Measurements from ENCODE around the gene CDH4. TPM values are rescaled to one million over a fixed set of nuclear protein-coding genes. Genes with fewer than 3 reads are reported as not detected.

Gene CDH4
- total RNA-seq, 3 donors from 2014 or later (not counting 1 experiment from before 2014, with no cell fraction given), result 0.18 TPM; not detected in 2

DNA sequence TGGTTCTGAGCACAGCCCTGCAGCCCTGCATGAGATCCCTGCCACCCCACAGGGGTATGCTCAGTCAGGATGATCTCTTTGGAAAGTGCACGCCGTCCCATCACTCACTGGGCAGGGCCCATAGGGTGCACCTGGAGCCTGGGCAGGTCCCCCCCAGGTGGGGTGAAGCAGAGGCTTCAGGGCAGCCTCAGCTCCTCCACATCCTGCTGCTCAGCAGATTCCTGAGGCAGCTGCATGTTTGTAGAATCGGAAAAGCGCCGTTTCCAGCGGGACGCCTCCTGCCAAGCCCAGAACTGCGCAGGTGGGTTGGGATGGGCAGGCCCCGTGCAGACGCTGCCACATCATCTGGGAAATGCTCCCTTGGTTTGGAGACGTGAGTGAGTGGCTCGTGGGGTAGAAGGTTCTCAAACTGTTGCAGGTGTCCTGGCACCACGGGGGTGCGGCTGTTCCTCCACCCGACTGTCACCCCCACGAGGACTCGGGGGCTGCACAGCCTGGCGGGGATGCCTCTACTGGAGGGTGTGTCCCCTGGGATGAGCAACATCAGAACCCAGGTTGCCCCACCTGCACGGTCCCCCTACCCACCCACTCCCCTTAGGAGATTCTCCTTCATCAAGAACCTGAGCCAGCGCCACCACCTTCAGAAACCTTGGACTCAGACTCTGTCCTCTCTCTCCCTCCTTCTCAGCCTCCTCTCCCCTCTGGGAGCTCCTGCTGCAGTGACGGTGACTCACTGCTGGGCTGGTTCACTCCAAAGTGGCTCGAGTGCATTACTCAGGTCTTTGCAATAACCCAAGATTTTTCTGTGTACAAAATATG lies 479.5 kb downstream of the CDH4 start:
- H3K4me1 Mint-ChIP-seq, result no peaks in the 10 kb centered on the region
- H3K4me3 Mint-ChIP-seq, result no peak overlapping the region
- peaks cover 10% of the 10 kb centered on the region for H3K9me3 ChIP-seq (ENCODE audit: control insufficient read depth, insufficient read depth, low read length)
- H3K36me3 Mint-ChIP-seq, result no peaks in the 10 kb centered on the region
- H3K36me3 ChIP-seq (ENCODE audit: control insufficient read depth, insufficient read depth, low read length), result no peaks in the 10 kb centered on the region
- peaks cover 0 to 3% of the 10 kb centered on the region in 2 donors for H3K9me3 Mint-ChIP-seq
- ATAC-seq, result no peak
- no peaks in the 10 kb centered on the region for H3K4me1 ChIP-seq (ENCODE audit: control insufficient read depth, insufficient read depth, low read length)
- intact Hi-C loops (cut with micrococcal nuclease), result no loop called here
- peaks cover 0 to 8% of the 10 kb centered on the region in 2 donors for H3K27me3 Mint-ChIP-seq (ENCODE audit: low read depth in 2 of 2)
- 91% methylated on average over 22 of the region's 22 CpGs for WGBS (ENCODE audit: insufficient coverage)
- H3K4me3 ChIP-seq (ENCODE audit: low read length), result no peak overlapping the region
- H3K27ac ChIP-seq (ENCODE audit: low read length), result no peak overlapping the region
- TF ChIP-seq, protein P1, sequence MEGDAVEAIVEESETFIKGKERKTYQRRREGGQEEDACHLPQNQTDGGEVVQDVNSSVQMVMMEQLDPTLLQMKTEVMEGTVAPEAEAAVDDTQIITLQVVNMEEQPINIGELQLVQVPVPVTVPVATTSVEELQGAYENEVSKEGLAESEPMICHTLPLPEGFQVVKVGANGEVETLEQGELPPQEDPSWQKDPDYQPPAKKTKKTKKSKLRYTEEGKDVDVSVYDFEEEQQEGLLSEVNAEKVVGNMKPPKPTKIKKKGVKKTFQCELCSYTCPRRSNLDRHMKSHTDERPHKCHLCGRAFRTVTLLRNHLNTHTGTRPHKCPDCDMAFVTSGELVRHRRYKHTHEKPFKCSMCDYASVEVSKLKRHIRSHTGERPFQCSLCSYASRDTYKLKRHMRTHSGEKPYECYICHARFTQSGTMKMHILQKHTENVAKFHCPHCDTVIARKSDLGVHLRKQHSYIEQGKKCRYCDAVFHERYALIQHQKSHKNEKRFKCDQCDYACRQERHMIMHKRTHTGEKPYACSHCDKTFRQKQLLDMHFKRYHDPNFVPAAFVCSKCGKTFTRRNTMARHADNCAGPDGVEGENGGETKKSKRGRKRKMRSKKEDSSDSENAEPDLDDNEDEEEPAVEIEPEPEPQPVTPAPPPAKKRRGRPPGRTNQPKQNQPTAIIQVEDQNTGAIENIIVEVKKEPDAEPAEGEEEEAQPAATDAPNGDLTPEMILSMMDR (IDR thresholded peaks at IDR 0.05), result no peak
- no peak for DNase-seq
- no peaks in the 10 kb centered on the region for H3K27me3 ChIP-seq (ENCODE audit: control insufficient read depth, insufficient read depth, low read length)
- no peak overlapping the region for H3K27ac Mint-ChIP-seq

DNA sequence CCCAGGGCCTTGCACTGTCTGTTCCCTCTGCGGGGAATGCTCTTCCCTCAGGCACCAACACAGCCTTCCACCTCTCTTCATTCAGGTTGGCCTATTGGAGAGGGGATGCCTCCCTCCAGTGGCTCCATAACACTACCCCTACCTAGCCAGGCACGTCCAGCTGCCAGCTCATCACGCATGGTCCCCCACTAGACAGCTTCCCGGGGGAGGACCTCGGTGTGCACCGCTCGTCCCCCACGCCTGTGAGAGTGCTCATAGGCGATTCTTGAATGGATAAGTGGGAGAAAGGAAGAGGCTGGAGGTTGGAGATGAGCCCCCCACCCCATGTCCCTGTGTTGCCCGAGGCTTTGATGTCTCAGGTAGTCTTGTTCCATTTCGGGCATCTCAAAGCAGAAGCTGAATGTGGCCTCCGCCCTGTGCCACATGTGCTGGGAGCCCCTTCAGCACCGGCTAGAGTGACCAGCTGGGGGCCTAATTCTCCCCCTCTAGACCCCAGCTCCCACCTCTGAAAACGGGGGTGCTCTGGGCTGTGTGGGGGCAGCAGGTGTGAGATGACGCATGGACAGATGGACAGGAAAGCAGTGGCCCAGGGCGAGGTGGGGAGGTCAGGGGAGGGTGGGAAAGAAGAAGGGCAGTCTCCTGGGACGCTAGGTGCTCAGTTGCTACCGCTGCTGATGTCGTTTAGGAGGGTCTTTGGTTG lies 480.6 kb downstream of the CDH4 start:
- intact Hi-C loops (cut with micrococcal nuclease), result no loop called here
- no peak overlapping the region for H3K27ac ChIP-seq (ENCODE audit: low read length)
- TF ChIP-seq, protein P1 (IDR thresholded peaks at IDR 0.05), result no peak
- H3K36me3 ChIP-seq (ENCODE audit: control insufficient read depth, insufficient read depth, low read length), result no peaks in the 10 kb centered on the region
- H3K9me3 ChIP-seq (ENCODE audit: control insufficient read depth, insufficient read depth, low read length), result peaks cover 13% of the 10 kb centered on the region
- no peak overlapping the region for H3K27ac Mint-ChIP-seq
- no peaks in the 10 kb centered on the region for H3K27me3 ChIP-seq (ENCODE audit: control insufficient read depth, insufficient read depth, low read length)
- H3K36me3 Mint-ChIP-seq, result no peaks in the 10 kb centered on the region
- peaks cover 0 to 3% of the 10 kb centered on the region in 2 donors for H3K9me3 Mint-ChIP-seq
- H3K4me1 ChIP-seq (ENCODE audit: control insufficient read depth, insufficient read depth, low read length), result no peaks in the 10 kb centered on the region
- ATAC-seq (no peak), DNase-seq (no peak)
- 84% methylated on average over 19 of the region's 19 CpGs for WGBS (ENCODE audit: insufficient coverage)
- no peaks in the 10 kb centered on the region for H3K4me1 Mint-ChIP-seq
- no peak overlapping the region for H3K4me3 ChIP-seq (ENCODE audit: low read length)
- no peak overlapping the region for H3K4me3 Mint-ChIP-seq
- peaks cover 0 to 8% of the 10 kb centered on the region in 2 donors for H3K27me3 Mint-ChIP-seq (ENCODE audit: low read depth in 2 of 2)

DNA sequence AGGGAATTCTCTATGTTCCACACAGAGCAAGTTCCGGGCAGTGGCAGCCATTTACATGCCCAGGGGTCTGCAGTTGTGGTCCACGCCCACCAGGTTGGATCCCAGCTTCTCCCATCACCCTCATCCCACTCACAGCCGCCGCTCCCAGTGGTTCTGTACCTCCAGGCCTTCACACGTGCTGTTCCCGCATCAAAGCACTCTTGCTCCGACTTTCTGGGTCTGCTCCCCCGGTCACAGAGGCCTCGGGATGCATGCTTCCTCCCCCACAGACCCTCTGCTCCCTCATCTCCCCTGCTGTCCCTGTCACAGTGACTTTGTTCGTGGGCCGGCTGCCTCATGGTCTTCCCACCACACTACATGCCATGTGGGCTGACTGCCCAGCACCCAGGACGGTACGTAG lies 481.2 kb downstream of the CDH4 start:
- H3K4me3 ChIP-seq (ENCODE audit: low read length), result no peak overlapping the region
- TF ChIP-seq, protein P1 (IDR thresholded peaks at IDR 0.05), result no peak
- H3K27ac ChIP-seq (ENCODE audit: low read length), result no peak overlapping the region
- peaks cover 0 to 3% of the 10 kb centered on the region in 2 donors for H3K9me3 Mint-ChIP-seq
- H3K27me3 Mint-ChIP-seq (ENCODE audit: low read depth in 2 of 2), result peaks cover 0 to 8% of the 10 kb centered on the region in 2 donors
- intact Hi-C loops (cut with micrococcal nuclease), result no loop called here
- ATAC-seq (no peak), DNase-seq (no peak)
- no peaks in the 10 kb centered on the region for H3K4me1 ChIP-seq (ENCODE audit: control insufficient read depth, insufficient read depth, low read length)
- WGBS (ENCODE audit: insufficient coverage), result 80% methylated on average over 13 of the region's 13 CpGs
- no peaks in the 10 kb centered on the region for H3K36me3 ChIP-seq (ENCODE audit: control insufficient read depth, insufficient read depth, low read length)
- H3K27ac Mint-ChIP-seq, result no peak overlapping the region
- no peaks in the 10 kb centered on the region for H3K27me3 ChIP-seq (ENCODE audit: control insufficient read depth, insufficient read depth, low read length)
- H3K9me3 ChIP-seq (ENCODE audit: control insufficient read depth, insufficient read depth, low read length), result peaks cover 13% of the 10 kb centered on the region
- no peaks in the 10 kb centered on the region for H3K36me3 Mint-ChIP-seq
- no peaks in the 10 kb centered on the region for H3K4me1 Mint-ChIP-seq
- no peak overlapping the region for H3K4me3 Mint-ChIP-seq
